ENCODE results near the gene AP1G1. TPM values are rescaled to one million over a fixed set of nuclear protein-coding genes. Genes with fewer than 3 reads are reported as not detected.

AP1G1 gene
- total and polyA plus RNA-seq, 10 of the 15 experiments (the other 5 are each of a cell fraction or from before 2014, with no cell fraction given): 5.9 to 83.7 (median 47.8) TPM

GRCh38 chr16:71845639-71846430 lies 37.2 kb upstream of the AP1G1 start, which contains the start of gene ATXN1L (continued):
- TF ChIP-seq NFYB (IDR thresholded peaks at IDR 0.05; ENCODE audit: insufficient read depth, low read depth, low read length) (no peak), SRF (IDR thresholded peaks at IDR 0.05; ENCODE audit: low read depth in 2 of 2, low read length in 2 of 2) (peak; percentile 63 to 96), BCLAF1 (IDR thresholded peaks at IDR 0.05) (no peak), USF1 (IDR thresholded peaks at IDR 0.05; ENCODE audit: borderline replicate concordance, extremely low read length, insufficient read depth, low read depth, low read length) (peak; percentile 65), NFYA (IDR thresholded peaks at IDR 0.05; ENCODE audit: borderline replicate concordance, low read depth, low read length) (no peak), ZNF592 (IDR thresholded peaks at IDR 0.05) (0 out of 2 replicates have a peak, but pooled peaks have one; percentile 49), TARDBP (IDR thresholded peaks at IDR 0.05; ENCODE audit: borderline replicate concordance) (peak; percentile 62), ATF3 (IDR thresholded peaks at IDR 0.05; ENCODE audit: borderline replicate concordance, extremely low read depth, low read depth, low read length) (peak; percentile 94), RAD21 (IDR thresholded peaks at IDR 0.05; ENCODE audit: insufficient read depth, low read depth, low read length) (0 out of 2 replicates have a peak, but pooled peaks have one; percentile 16), TBL1XR1 (IDR thresholded peaks at IDR 0.05; ENCODE audit: low read depth, low read length) (peak; percentile 41), EP300 (IDR thresholded peaks at IDR 0.05; ENCODE audit: borderline replicate concordance in 1 of 2, control insufficient read depth in 1 of 2, low read depth in 2 of 2, low read length in 2 of 2) (peak; percentile 49 to 70; a peak in 2 of 4 replicates), JUND (IDR thresholded peaks at IDR 0.05; ENCODE audit: low read depth, low read length) (no peak), BCL3 (IDR thresholded peaks at IDR 0.05; ENCODE audit: borderline replicate concordance, insufficient read depth, low read depth, low read length, poor library complexity, severe bottlenecking) (peak; percentile 51), GABPA (IDR thresholded peaks at IDR 0.05; ENCODE audit: low read depth) (peak; percentile 71), SUZ12 (IDR thresholded peaks at IDR 0.05; ENCODE audit: unreplicated experiment) (no peak), IRF4 (IDR thresholded peaks at IDR 0.05; ENCODE audit: low read depth, low read length) (no peak)
